Neural cell (in vitro differentiated cells): ENCODE results near the gene ERC2. TPM values are rescaled to one million over a fixed set of nuclear protein-coding genes. Genes with fewer than 3 reads are reported as not detected.

Experiments
- H2AFZ ChIP-seq: fragments of 200-600, 300-800 bp; sonication (generic), shearing (Covaris generic); 2 replicates; pipeline ENCODE4 v1.6.0; 2014; ENCODE audit warnings: low read depth, mild to moderate bottlenecking, antibody characterized with exemption, low read length, moderate library complexity
- H3F3A ChIP-seq: fragments of 200-600 bp; shearing (Covaris generic); 2 replicates; pipeline ENCODE4 v1.6.1; 2016; ENCODE audit warnings: mild to moderate bottlenecking, moderate library complexity, mixed read lengths, antibody characterized with exemption, low read length; ENCODE audit not compliant: insufficient read depth, poor library complexity, severe bottlenecking
- H3K27ac ChIP-seq: fragments of 200-600, 300-800 bp; sonication (generic), shearing (Covaris generic); 2 replicates; pipeline ENCODE4 v1.5.1; 2014; ENCODE audit warnings: mild to moderate bottlenecking, low read length, moderate library complexity
- H3K27me3 ChIP-seq: fragments of 300-800, 200-600 bp; sonication (generic), shearing (Covaris generic); 2 replicates; pipeline ENCODE4 v1.6.0; 2014; ENCODE audit warnings: mild to moderate bottlenecking, low read depth, low read length, moderate library complexity; ENCODE audit not compliant: insufficient read depth
- H3K36me3 ChIP-seq: fragments of 300-800, 200-600 bp; sonication (generic), shearing (Covaris generic); 2 replicates; pipeline ENCODE4 v1.5.1; 2014; ENCODE audit warnings: mild to moderate bottlenecking, antibody characterized with exemption, low read length, moderate library complexity; ENCODE audit not compliant: insufficient read depth
- H3K4me2 ChIP-seq: fragments of 300-800, 200-600 bp; sonication (generic), shearing (Covaris generic); 2 replicates; pipeline ENCODE4 v1.6.0; 2014; ENCODE audit warnings: mild to moderate bottlenecking, low read length
- H3K4me3 ChIP-seq: fragments of 300-800, 200-600 bp; sonication (generic), shearing (Covaris generic); 2 replicates; pipeline ENCODE4 v1.5.1; 2014; ENCODE audit warnings: mild to moderate bottlenecking, low read length, moderate library complexity
- H3K79me2 ChIP-seq: fragments of 200-600 bp; shearing (Covaris generic); replicated peaks from 2 replicates; pipeline ENCODE4 v1.6.0; 2014; ENCODE audit warnings: mild to moderate bottlenecking, low read length, moderate library complexity; ENCODE audit not compliant: insufficient read depth
- H3K9ac ChIP-seq: fragments of 300-800, 200-600 bp; sonication (generic), shearing (Covaris generic); 2 replicates; pipeline ENCODE4 v1.6.1; 2016; ENCODE audit warnings: mild to moderate bottlenecking, low read length, mixed read lengths
- H3K9me2 ChIP-seq: fragments of 200-600 bp; shearing (Covaris generic); 2 replicates; pipeline ENCODE4 v1.6.1; 2016; ENCODE audit warnings: mild to moderate bottlenecking, low read length, mixed read lengths; ENCODE audit not compliant: insufficient read depth
- H3K9me3 ChIP-seq: fragments of 200-600, 300-800 bp; sonication (generic), shearing (Covaris generic); 2 replicates; pipeline ENCODE4 v1.6.1; 2016; ENCODE audit warnings: mild to moderate bottlenecking, mixed run types, low read length, moderate library complexity, mixed read lengths
- H4K20me1 ChIP-seq: fragments of 200-600 bp; shearing (Covaris generic); 2 replicates; pipeline ENCODE4 v1.6.1; 2016; ENCODE audit warnings: mild to moderate bottlenecking, mixed run types; ENCODE audit not compliant: insufficient read depth
- CTCF ChIP-seq: fragments of 450-650 bp; IDR thresholded peaks from 2 replicates; pipeline ENCODE4 v1.5.1; 2014; ENCODE audit warnings: antibody characterized with exemption, mild to moderate bottlenecking, moderate library complexity; ENCODE audit not compliant: poor library complexity, severe bottlenecking
- EP300 ChIP-seq: fragments of 450-650 bp; conservative IDR thresholded peaks from 2 replicates; pipeline ENCODE4 v1.6.1; 2014; ENCODE audit warnings: antibody characterized with exemption, mild to moderate bottlenecking, moderate library complexity; ENCODE audit not compliant: poor library complexity, severe bottlenecking
- EZH2 ChIP-seq: fragments of 200-600, 300-800 bp; shearing (Covaris generic), sonication (generic); IDR thresholded peaks from 2 replicates; pipeline ENCODE4 v1.6.1; 2014; ENCODE audit warnings: antibody characterized with exemption, low read length, borderline replicate concordance, mild to moderate bottlenecking; ENCODE audit not compliant: insufficient read depth, poor library complexity, severe bottlenecking
- MXI1 ChIP-seq: fragments of 450-650 bp; conservative IDR thresholded peaks from 2 replicates; pipeline ENCODE4 v1.6.1; 2014; ENCODE audit warnings: antibody characterized with exemption, mild to moderate bottlenecking; ENCODE audit not compliant: poor library complexity, severe bottlenecking
- RAD21 ChIP-seq: fragments of 450-650 bp; conservative IDR thresholded peaks from 2 replicates; pipeline ENCODE4 v1.6.1; 2014; ENCODE audit warnings: antibody characterized with exemption, mild to moderate bottlenecking, moderate library complexity
- REST ChIP-seq: IDR thresholded peaks from 2 replicates; pipeline ENCODE4 v1.6.1; 2012; ENCODE audit warnings: borderline replicate concordance
- SMC3 ChIP-seq: fragments of 450-650 bp; conservative IDR thresholded peaks from 2 replicates; pipeline ENCODE4 v1.6.1; 2014; ENCODE audit warnings: antibody characterized with exemption, mild to moderate bottlenecking, moderate library complexity; ENCODE audit not compliant: poor library complexity
- TAF1 ChIP-seq: IDR thresholded peaks from 2 replicates; pipeline ENCODE4 v1.6.1; 2012; ENCODE audit warnings: low read depth
- polyA plus RNA-seq: library from polyadenylated mRNA; depleted of rRNA; stranded (reverse); fragments of >200 nt; gene quantifications from 2 replicates; pipeline ENCODE4 v1.2.3, GENCODE V29; 2014

ERC2 gene
- polyA plus RNA-seq, 1 donor from 2014 or later = 60.4 TPM

GRCh38 chr3:56308471-56308870 lies 159.8 kb downstream of the ERC2 start:
- Histone ChIP-seq H3F3A (no peaks in the 10 kb centered on the region), H3K79me2 (no peaks in the 10 kb centered on the region), H3K9me2 (no peaks in the 10 kb centered on the region), H2AFZ (no peak overlapping the region), H3K27me3 (no peaks in the 10 kb centered on the region), H3K9me3 (no peaks in the 10 kb centered on the region), H3K9ac (no peak overlapping the region), H3K4me2 (no peak overlapping the region), H3K4me3 (no peak overlapping the region), H3K36me3 (no peaks in the 10 kb centered on the region), H4K20me1 (no peaks in the 10 kb centered on the region), H3K27ac (no peak overlapping the region)
- no peak for TF ChIP-seq RAD21

GRCh38 chr3:56304069-56304468 lies 164.2 kb downstream of the ERC2 start:
- H3K4me2 ChIP-seq = no peak overlapping the region
- TF ChIP-seq EP300 (no peak), EZH2 (no peak), TAF1 (no peak), CTCF (no peak), REST (no peak)
- no peaks in the 10 kb centered on the region for H3K27me3 ChIP-seq
- no peak overlapping the region for H3K27ac ChIP-seq
- no peaks in the 10 kb centered on the region for H3K9me2 ChIP-seq
- H3K4me3 ChIP-seq = no peak overlapping the region
- no peaks in the 10 kb centered on the region for H3F3A ChIP-seq
- no peak overlapping the region for H3K9ac ChIP-seq
- no peaks in the 10 kb centered on the region for H3K9me3 ChIP-seq
- H4K20me1 ChIP-seq = no peaks in the 10 kb centered on the region
- no peak overlapping the region for H2AFZ ChIP-seq
- H3K79me2 ChIP-seq = no peaks in the 10 kb centered on the region
- no peaks in the 10 kb centered on the region for H3K36me3 ChIP-seq

GRCh38 chr3:56303487-56303886 lies 164.8 kb downstream of the ERC2 start:
- Histone ChIP-seq H3K4me2 (no peak overlapping the region), H3K79me2 (no peaks in the 10 kb centered on the region), H3K9ac (no peak overlapping the region), H3K36me3 (no peaks in the 10 kb centered on the region), H3K4me3 (no peak overlapping the region), H3K27ac (no peak overlapping the region), H2AFZ (no peak overlapping the region), H3K9me2 (no peaks in the 10 kb centered on the region), H3K9me3 (peaks cover under 1% of the 10 kb centered on the region), H4K20me1 (no peaks in the 10 kb centered on the region), H3K27me3 (no peaks in the 10 kb centered on the region), H3F3A (no peaks in the 10 kb centered on the region)
- TF ChIP-seq RAD21 (peak; percentile 44), EZH2 (no peak), MXI1 (no peak), EP300 (no peak), CTCF (peak; percentile 52), TAF1 (no peak), SMC3 (peak; percentile 43)
